DOHH2 (cell line): Measurements from ENCODE around the gene EIF3K.

Source experiments
- H3F3A ChIP-seq: fragments of 200-600 bp; sonication (generic), shearing (Covaris generic); 2 replicates; pipeline ENCODE4 v1.6.0; 2016; ENCODE audit warnings: antibody characterized with exemption, mild to moderate bottlenecking; ENCODE audit not compliant: control insufficient read depth, insufficient read depth
- H3K27ac ChIP-seq: fragments of 200-600 bp; sonication (generic); 2 replicates; pipeline ENCODE4 v1.5.1; 2014; ENCODE audit warnings: low read depth, mild to moderate bottlenecking, low read length, moderate library complexity
- H3K27me3 ChIP-seq: fragments of 200-600 bp; sonication (generic); 2 replicates; pipeline ENCODE4 v1.6.1; 2014; ENCODE audit warnings: mild to moderate bottlenecking, low read length, mixed read lengths; ENCODE audit not compliant: control insufficient read depth
- H3K36me3 ChIP-seq: fragments of 200-600 bp; sonication (generic); 2 replicates; pipeline ENCODE4 v1.6.1; 2014; ENCODE audit warnings: mild to moderate bottlenecking, low read length, moderate library complexity, mixed read lengths; ENCODE audit not compliant: control insufficient read depth
- H3K4me1 ChIP-seq: fragments of 200-600 bp; sonication (generic); 2 replicates; pipeline ENCODE4 v1.6.1; 2014; ENCODE audit warnings: mild to moderate bottlenecking, low read length, mixed read lengths; ENCODE audit not compliant: control insufficient read depth
- H3K4me2 ChIP-seq: fragments of 200-600 bp; sonication (generic); 2 replicates; pipeline ENCODE4 v1.6.0; 2014; ENCODE audit warnings: mild to moderate bottlenecking, low read length, moderate library complexity
- H3K4me3 ChIP-seq: fragments of 200-600 bp; sonication (generic); 2 replicates; pipeline ENCODE4 v1.5.1; 2014; ENCODE audit warnings: mild to moderate bottlenecking, low read length, mixed read lengths
- H3K79me2 ChIP-seq: fragments of 200-600 bp; sonication (generic); 2 replicates; pipeline ENCODE4 v1.6.1; 2014; ENCODE audit warnings: mild to moderate bottlenecking, low read length, mixed read lengths; ENCODE audit not compliant: control insufficient read depth
- H3K9me2 ChIP-seq: fragments of 200-600 bp; sonication (generic); replicated peaks from 2 replicates; pipeline ENCODE4 v1.6.1; 2014; ENCODE audit warnings: mild to moderate bottlenecking, low read length, mixed read lengths; ENCODE audit not compliant: control insufficient read depth
- H3K9me3 ChIP-seq: fragments of 200-600 bp; sonication (generic); 2 replicates; pipeline ENCODE4 v1.6.1; 2014; ENCODE audit warnings: antibody characterized with exemption, low read length, mixed read lengths; ENCODE audit not compliant: control insufficient read depth, insufficient read depth
- H4K20me1 ChIP-seq: fragments of 200-600 bp; sonication (generic); 2 replicates; pipeline ENCODE4 v1.6.0; 2014; ENCODE audit warnings: low read depth, mild to moderate bottlenecking, antibody characterized with exemption, low read length, moderate library complexity; ENCODE audit not compliant: control insufficient read depth, insufficient read depth
- CTCF ChIP-seq: fragments of 200-600 bp; sonication (generic); IDR thresholded peaks from one replicate; pipeline ENCODE4 v1.5.1; 2014; ENCODE audit warnings: antibody characterized with exemption, mild to moderate bottlenecking, low read depth, low read length; ENCODE audit not compliant: poor library complexity, severe bottlenecking
- EZH2phosphoT487 ChIP-seq: fragments of 200-600 bp; sonication (generic); IDR thresholded peaks from 2 replicates; pipeline ENCODE4 v1.6.1; 2017; ENCODE audit warnings: borderline replicate concordance, mild to moderate bottlenecking, antibody characterized with exemption, low read length, moderate library complexity, mixed read lengths

EIF3K gene

GRCh38 chr19:38676878-38677646, 58.1 kb downstream of the EIF3K start:
- Histone ChIP-seq H3F3A (no peaks in the 10 kb centered on the region), H3K27me3 (no peaks in the 10 kb centered on the region), H3K36me3 (peaks cover 10% of the 10 kb centered on the region), H3K4me2 (no peak overlapping the region), H3K79me2 (peaks cover 91% of the 10 kb centered on the region), H3K9me3 (no peaks in the 10 kb centered on the region), H4K20me1 (peaks cover 28% of the 10 kb centered on the region), H3K4me1 (peaks cover 38% of the 10 kb centered on the region), H3K27ac (no peak overlapping the region), H3K9me2 (no peaks in the 10 kb centered on the region), H3K4me3 (no peak overlapping the region)
- TF ChIP-seq EZH2phosphoT487 (no peak), CTCF (no peak)

- H3K27ac ChIP-seq: no peak overlapping the region
- H3K36me3 ChIP-seq: peaks cover 10% of the 10 kb centered on the region
- H3K9me2 ChIP-seq: no peaks in the 10 kb centered on the region
- peaks cover 38% of the 10 kb centered on the region for H3K4me1 ChIP-seq
- H4K20me1 ChIP-seq: peaks cover 32% of the 10 kb centered on the region
- no peak overlapping the region for H3K4me2 ChIP-seq
- H3K27me3 ChIP-seq: no peaks in the 10 kb centered on the region
- H3F3A ChIP-seq: no peaks in the 10 kb centered on the region
- peaks cover 93% of the 10 kb centered on the region for H3K79me2 ChIP-seq
- H3K9me3 ChIP-seq: no peaks in the 10 kb centered on the region
- TF ChIP-seq EZH2phosphoT487 (no peak), CTCF (no peak)
- H3K4me3 ChIP-seq: no peak overlapping the region
These were observed 59.4 kb downstream of the EIF3K start for GRCh38 chr19:38678217-38678890.

GRCh38 chr19:38678891-38679494, 60.0 kb downstream of the EIF3K start:
- Histone ChIP-seq H3K9me2 (no peaks in the 10 kb centered on the region), H3K36me3 (peaks cover 10% of the 10 kb centered on the region), H3K27ac (no peak overlapping the region), H3K4me2 (no peak overlapping the region), H4K20me1 (peaks cover 31% of the 10 kb centered on the region), H3K4me3 (no peak overlapping the region), H3K4me1 (peaks cover 38% of the 10 kb centered on the region), H3F3A (no peaks in the 10 kb centered on the region), H3K79me2 (peaks cover 97% of the 10 kb centered on the region), H3K27me3 (no peaks in the 10 kb centered on the region), H3K9me3 (no peaks in the 10 kb centered on the region)
- TF ChIP-seq CTCF (no peak), EZH2phosphoT487 (no peak)
